Vagina (tissue), 2 donors: Measurements from ENCODE around the gene R3HDM4.

Source experiments
- CTCF ChIP-seq, 3 experiments: fragments of 450-650 bp in 2 of 3; fragments of 200-600 bp in 1 of 3; sonication (generic) in 1 of 3; IDR thresholded peaks; one replicate each; pipeline ENCODE4 v1.5.1; 2017 to 2019; ENCODE audit warnings: antibody characterized with exemption in 3 of 3, mild to moderate bottlenecking in 2 of 3, moderate library complexity in 2 of 3
- POLR2A ChIP-seq, 2 donors: fragments of 450-650 bp; IDR thresholded peaks; one replicate each; pipeline ENCODE4 v1.6.1; 2017; ENCODE audit warnings: antibody characterized with exemption in 2 of 2, mild to moderate bottlenecking in 2 of 2, moderate library complexity in 2 of 2
- POLR2AphosphoS5 ChIP-seq, 2 donors: sonication (generic); formaldehyde crosslinking; IDR thresholded peaks; one replicate each; pipeline ENCODE4 v1.9.0; 2017; ENCODE audit warnings: antibody characterized with exemption in 2 of 2, mild to moderate bottlenecking in 2 of 2, low read depth in 1 of 2; ENCODE audit not compliant: insufficient read depth in 1 of 2

- no peak for TF ChIP-seq POLR2AphosphoS5 (IDR thresholded peaks at IDR 0.05; ENCODE audit: insufficient read depth in 1 of 2, low read depth in 1 of 2)
- no peak for TF ChIP-seq CTCF (IDR thresholded peaks at IDR 0.05)
- TF ChIP-seq POLR2A (IDR thresholded peaks at IDR 0.05) = no peak
Observed at GRCh38 chr19:939922-940321, 26.9 kb upstream of the R3HDM4 start.
